Measurements from ENCODE around the gene KEL. TPM values are rescaled to one million over a fixed set of nuclear protein-coding genes. Genes with fewer than 3 reads are reported as not detected.

KEL gene
- total RNA-seq, 2 experiments from 2014 or later = 0.19 TPM; not detected in 1

DNA sequence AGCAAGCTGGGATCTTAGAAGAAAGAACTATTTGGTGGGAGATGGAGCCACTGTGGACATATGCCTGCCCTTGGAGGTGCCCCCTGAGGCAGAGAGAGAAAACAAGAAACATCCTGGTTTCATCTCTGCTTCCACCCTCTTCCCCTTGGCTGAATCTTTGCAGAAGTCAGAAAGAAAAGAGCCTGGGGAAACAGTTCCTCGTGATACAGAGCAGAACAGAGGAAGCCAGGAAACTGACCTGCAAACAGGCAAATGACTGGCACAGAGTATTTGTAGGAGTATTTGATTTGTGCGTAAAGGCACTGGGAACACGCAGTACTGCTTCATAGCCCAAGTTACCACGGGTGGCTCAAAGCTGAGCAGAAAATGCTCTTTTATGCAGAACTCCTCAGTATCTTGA, 7.0 kb upstream of the KEL start:
- POLR2A ChIA-PET = no interaction called here
- DNase-seq (no peak), ATAC-seq (ENCODE audit: poor library complexity) (no peak)
- Histone ChIP-seq H3K4me3 (ENCODE audit: low read length) (no peak overlapping the region), H3K4me1 (ENCODE audit: insufficient read depth, low read length) (no peaks in the 10 kb centered on the region), H3K27ac (ENCODE audit: low read depth in 1 of 2, low read length in 2 of 2) (no peak overlapping the region), H3K9me3 (ENCODE audit: control insufficient read depth in 1 of 2, insufficient read depth in 1 of 2, low read length in 2 of 2) (no peaks in the 10 kb centered on the region), H3K36me3 (ENCODE audit: insufficient read depth, low read length) (no peaks in the 10 kb centered on the region), H3K27me3 (ENCODE audit: control insufficient read depth in 1 of 2, insufficient read depth in 2 of 2, low read length in 2 of 2) (peaks cover 18 to 19% of the 10 kb centered on the region in 2 experiments)
- intact Hi-C loops (cut with DNase I, micrococcal nuclease) = no loop called here
- Mint-ChIP-seq H3K4me3 (no peak overlapping the region), H3K36me3 (ENCODE audit: low read depth) (no peaks in the 10 kb centered on the region), H3K4me1 (ENCODE audit: low read depth) (no peaks in the 10 kb centered on the region), H3K27ac (no peak overlapping the region), H3K27me3 (peaks cover 50% of the 10 kb centered on the region), H3K9me3 (no peaks in the 10 kb centered on the region)
- CTCF ChIA-PET = no interaction called here
- TF ChIP-seq, protein P1, sequence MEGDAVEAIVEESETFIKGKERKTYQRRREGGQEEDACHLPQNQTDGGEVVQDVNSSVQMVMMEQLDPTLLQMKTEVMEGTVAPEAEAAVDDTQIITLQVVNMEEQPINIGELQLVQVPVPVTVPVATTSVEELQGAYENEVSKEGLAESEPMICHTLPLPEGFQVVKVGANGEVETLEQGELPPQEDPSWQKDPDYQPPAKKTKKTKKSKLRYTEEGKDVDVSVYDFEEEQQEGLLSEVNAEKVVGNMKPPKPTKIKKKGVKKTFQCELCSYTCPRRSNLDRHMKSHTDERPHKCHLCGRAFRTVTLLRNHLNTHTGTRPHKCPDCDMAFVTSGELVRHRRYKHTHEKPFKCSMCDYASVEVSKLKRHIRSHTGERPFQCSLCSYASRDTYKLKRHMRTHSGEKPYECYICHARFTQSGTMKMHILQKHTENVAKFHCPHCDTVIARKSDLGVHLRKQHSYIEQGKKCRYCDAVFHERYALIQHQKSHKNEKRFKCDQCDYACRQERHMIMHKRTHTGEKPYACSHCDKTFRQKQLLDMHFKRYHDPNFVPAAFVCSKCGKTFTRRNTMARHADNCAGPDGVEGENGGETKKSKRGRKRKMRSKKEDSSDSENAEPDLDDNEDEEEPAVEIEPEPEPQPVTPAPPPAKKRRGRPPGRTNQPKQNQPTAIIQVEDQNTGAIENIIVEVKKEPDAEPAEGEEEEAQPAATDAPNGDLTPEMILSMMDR (IDR thresholded peaks at IDR 0.05) = no peak

DNA sequence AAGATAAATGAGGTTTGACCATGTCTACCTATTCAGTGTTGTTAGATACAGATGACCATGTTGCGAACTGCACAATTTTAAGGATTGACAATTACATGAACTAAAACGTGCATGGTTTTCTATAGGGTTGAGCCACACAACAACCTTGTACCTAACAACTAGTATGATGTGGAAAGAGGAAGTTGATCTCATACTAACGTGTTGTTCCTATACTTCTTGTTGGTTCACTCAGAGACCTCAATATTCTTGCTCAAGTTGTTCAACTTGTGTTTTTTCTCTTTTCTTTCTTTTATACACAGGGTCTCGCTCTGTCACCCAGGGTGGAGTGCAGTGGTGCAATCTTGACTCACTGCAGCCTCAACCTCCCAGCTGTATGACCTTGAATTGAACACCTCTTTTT, 6.1 kb upstream of the KEL start:
- Histone ChIP-seq H3K36me3 (ENCODE audit: insufficient read depth, low read length) (no peaks in the 10 kb centered on the region), H3K4me1 (ENCODE audit: insufficient read depth, low read length) (no peaks in the 10 kb centered on the region), H3K27me3 (ENCODE audit: control insufficient read depth in 1 of 2, insufficient read depth in 2 of 2, low read length in 2 of 2) (peaks cover 19 to 20% of the 10 kb centered on the region in 2 experiments), H3K27ac (ENCODE audit: low read depth in 1 of 2, low read length in 2 of 2) (no peak overlapping the region), H3K9me3 (ENCODE audit: control insufficient read depth in 1 of 2, insufficient read depth in 1 of 2, low read length in 2 of 2) (no peaks in the 10 kb centered on the region), H3K4me3 (ENCODE audit: low read length) (no peak overlapping the region)
- H3K4me3 Mint-ChIP-seq = no peak overlapping the region
- ATAC-seq (ENCODE audit: poor library complexity) (no peak), DNase-seq (no peak)
- H3K27me3 Mint-ChIP-seq = peaks cover 50% of the 10 kb centered on the region
- H3K36me3 Mint-ChIP-seq (ENCODE audit: low read depth) = no peaks in the 10 kb centered on the region
- H3K9me3 Mint-ChIP-seq = no peaks in the 10 kb centered on the region
- TF ChIP-seq, protein P1 (IDR thresholded peaks at IDR 0.05) = no peak
- POLR2A ChIA-PET = no interaction called here
- intact Hi-C loops (cut with DNase I, micrococcal nuclease) = no loop called here
- H3K27ac Mint-ChIP-seq = no peak overlapping the region
- no peaks in the 10 kb centered on the region for H3K4me1 Mint-ChIP-seq (ENCODE audit: low read depth)
- CTCF ChIA-PET = interaction anchor here (0.6 kb wide), 1 partner anchor 864 kb away, joined by 3 read pairs; no protein-coding TSS in a partner anchor

DNA sequence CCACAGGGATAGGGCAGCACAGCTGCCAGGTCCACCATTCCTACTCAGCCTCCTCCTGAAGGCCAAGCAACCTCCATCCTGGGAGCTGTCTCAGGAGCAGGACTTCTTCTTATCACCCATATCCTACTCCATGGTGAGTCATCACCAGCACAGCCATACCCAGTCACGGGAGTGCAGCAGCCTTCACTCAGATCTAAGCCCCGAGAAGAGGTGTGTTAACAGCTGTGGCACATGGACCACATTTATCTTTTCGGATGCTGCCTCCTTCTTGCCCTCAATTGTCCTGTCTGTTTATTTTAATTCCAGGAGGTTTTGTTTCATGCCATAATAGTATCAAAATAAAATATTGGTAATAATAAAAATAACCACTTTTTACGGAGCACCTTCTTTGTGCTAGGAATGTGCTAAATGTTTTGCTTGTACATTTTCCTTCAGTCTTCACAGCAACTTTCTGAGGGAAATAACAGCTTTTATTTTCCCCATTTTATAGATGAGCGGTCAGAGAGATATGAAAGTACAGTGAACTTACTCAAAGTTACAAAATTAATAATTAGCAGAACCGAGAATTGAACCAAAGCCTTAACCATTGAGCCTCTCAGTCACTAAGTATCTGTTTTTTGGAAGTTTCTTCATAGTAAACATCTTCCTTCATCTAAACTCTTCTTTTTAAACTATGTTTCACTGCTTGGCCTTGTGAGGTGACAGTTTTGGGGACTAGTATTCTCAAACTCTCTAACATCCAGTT, 2.5 kb upstream of the KEL start:
- H3K27me3 Mint-ChIP-seq = peaks cover 44% of the 10 kb centered on the region
- H3K4me3 ChIP-seq (ENCODE audit: low read length) = no peak overlapping the region

More for the DNA sequence above, 2.5 kb upstream of the KEL start:
- DNase-seq (no peak), ATAC-seq (ENCODE audit: poor library complexity) (no peak)
- H3K9me3 Mint-ChIP-seq = no peaks in the 10 kb centered on the region
- H3K4me1 Mint-ChIP-seq (ENCODE audit: low read depth) = no peaks in the 10 kb centered on the region
- Histone ChIP-seq H3K27ac (ENCODE audit: low read depth in 1 of 2, low read length in 2 of 2) (no peak overlapping the region), H3K4me1 (ENCODE audit: insufficient read depth, low read length) (no peaks in the 10 kb centered on the region), H3K36me3 (ENCODE audit: insufficient read depth, low read length) (no peaks in the 10 kb centered on the region), H3K27me3 (ENCODE audit: control insufficient read depth in 1 of 2, insufficient read depth in 2 of 2, low read length in 2 of 2) (peaks cover 10 to 20% of the 10 kb centered on the region in 2 experiments), H3K9me3 (ENCODE audit: control insufficient read depth in 1 of 2, insufficient read depth in 1 of 2, low read length in 2 of 2) (no peaks in the 10 kb centered on the region)
- intact Hi-C loops (cut with DNase I, micrococcal nuclease) = no loop called here
- H3K36me3 Mint-ChIP-seq (ENCODE audit: low read depth) = no peaks in the 10 kb centered on the region
- TF ChIP-seq, protein P1 (IDR thresholded peaks at IDR 0.05) = no peak
- H3K4me3 Mint-ChIP-seq = no peak overlapping the region
- POLR2A ChIA-PET = no interaction called here
- CTCF ChIA-PET = no interaction called here
- no peak overlapping the region for H3K27ac Mint-ChIP-seq
